WTC11 (cell line): ENCODE data around the gene SAMD13.

Experiments
- GRHL2 ChIP-seq: fragments of 250-450 bp; sonication (Bioruptor Pico); IDR thresholded peaks from 2 replicates; pipeline ENCODE4 v1.8.0; 2022; ENCODE audit warnings: mild to moderate bottlenecking, moderate library complexity; ENCODE audit not compliant: insufficient replicate concordance, severe bottlenecking
- PREB ChIP-seq: sonication (generic); formaldehyde crosslinking; IDR thresholded peaks from 2 replicates; pipeline ENCODE4 v1.8.1; 2022; ENCODE audit warnings: mild to moderate bottlenecking, missing genetic modification reagents, moderate library complexity, borderline replicate concordance
- SMAD3 ChIP-seq: sonication (generic); formaldehyde crosslinking; IDR thresholded peaks from 2 replicates; pipeline ENCODE4 v1.8.0; 2022; ENCODE audit warnings: missing genetic modification reagents, mild to moderate bottlenecking, borderline replicate concordance
- SP1 ChIP-seq: sonication (generic); formaldehyde crosslinking; conservative IDR thresholded peaks from 2 replicates; pipeline ENCODE4 v1.8.1; 2022; ENCODE audit warnings: missing genetic modification reagents
- USF2 ChIP-seq: sonication (generic); formaldehyde crosslinking; IDR thresholded peaks from 2 replicates; pipeline ENCODE4 v1.8.1; 2023; ENCODE audit warnings: mild to moderate bottlenecking, missing genetic modification reagents, moderate library complexity
- ZNF317 ChIP-seq: sonication (generic); formaldehyde crosslinking; IDR thresholded peaks from 2 replicates; pipeline ENCODE4 v1.8.1; 2023; ENCODE audit warnings: low read depth, mild to moderate bottlenecking, moderate library complexity, missing genetic modification reagents, borderline replicate concordance
- TF ChIP-seq, protein P1 (sequence below): sonication (generic); formaldehyde crosslinking; IDR thresholded peaks from 2 replicates; pipeline ENCODE4 v1.8.1; 2022; ENCODE audit warnings: low read depth, mild to moderate bottlenecking, moderate library complexity, missing genetic modification reagents, borderline replicate concordance
- TF ChIP-seq, protein P2 (sequence below): sonication (generic); formaldehyde crosslinking; IDR thresholded peaks from 2 replicates; pipeline ENCODE4 v1.8.1; 2022; ENCODE audit warnings: missing genetic modification reagents, borderline replicate concordance
- TF ChIP-seq, protein P3 (sequence below): fragments of 200-600 bp; IDR thresholded peaks from 2 replicates; pipeline ENCODE4 v1.8.0; 2022; ENCODE audit warnings: antibody characterized with exemption
- TF ChIP-seq, protein P4 (sequence below): sonication (generic); formaldehyde crosslinking; IDR thresholded peaks from 2 replicates; pipeline ENCODE4 v1.8.0; 2023; ENCODE audit warnings: missing genetic modification reagents

DNA sequence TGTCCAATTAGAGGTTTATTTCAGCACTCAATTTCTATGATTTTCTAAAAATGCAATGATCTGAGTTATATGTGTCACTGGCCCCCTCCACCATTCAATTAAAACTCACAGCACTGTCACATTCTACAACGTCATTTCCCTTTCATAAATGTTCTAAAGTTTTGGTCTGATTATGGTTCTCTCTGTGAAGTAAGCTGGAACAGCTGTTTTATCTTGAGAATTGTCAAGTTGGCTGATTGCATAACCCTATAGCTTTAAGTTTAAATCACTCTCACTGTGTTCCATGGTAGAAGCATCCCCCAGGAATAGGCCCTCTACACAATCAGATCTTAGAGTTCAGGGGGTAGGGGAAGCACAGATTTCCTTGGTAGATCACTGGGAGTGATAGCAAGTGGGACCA, 55.4 kb downstream of the SAMD13 start:
- TF ChIP-seq, protein P1, sequence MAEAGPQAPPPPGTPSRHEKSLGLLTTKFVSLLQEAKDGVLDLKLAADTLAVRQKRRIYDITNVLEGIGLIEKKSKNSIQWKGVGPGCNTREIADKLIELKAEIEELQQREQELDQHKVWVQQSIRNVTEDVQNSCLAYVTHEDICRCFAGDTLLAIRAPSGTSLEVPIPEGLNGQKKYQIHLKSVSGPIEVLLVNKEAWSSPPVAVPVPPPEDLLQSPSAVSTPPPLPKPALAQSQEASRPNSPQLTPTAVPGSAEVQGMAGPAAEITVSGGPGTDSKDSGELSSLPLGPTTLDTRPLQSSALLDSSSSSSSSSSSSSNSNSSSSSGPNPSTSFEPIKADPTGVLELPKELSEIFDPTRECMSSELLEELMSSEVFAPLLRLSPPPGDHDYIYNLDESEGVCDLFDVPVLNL (CRISPR knock-in tag): no peak
- TF ChIP-seq GRHL2 (CRISPR knock-in tag) (no peak), ZNF317 (no peak), PREB (CRISPR knock-in tag) (no peak), SP1 (no peak), SMAD3 (CRISPR knock-in tag) (no peak), USF2 (CRISPR knock-in tag) (no peak)
- TF ChIP-seq, protein P2, sequence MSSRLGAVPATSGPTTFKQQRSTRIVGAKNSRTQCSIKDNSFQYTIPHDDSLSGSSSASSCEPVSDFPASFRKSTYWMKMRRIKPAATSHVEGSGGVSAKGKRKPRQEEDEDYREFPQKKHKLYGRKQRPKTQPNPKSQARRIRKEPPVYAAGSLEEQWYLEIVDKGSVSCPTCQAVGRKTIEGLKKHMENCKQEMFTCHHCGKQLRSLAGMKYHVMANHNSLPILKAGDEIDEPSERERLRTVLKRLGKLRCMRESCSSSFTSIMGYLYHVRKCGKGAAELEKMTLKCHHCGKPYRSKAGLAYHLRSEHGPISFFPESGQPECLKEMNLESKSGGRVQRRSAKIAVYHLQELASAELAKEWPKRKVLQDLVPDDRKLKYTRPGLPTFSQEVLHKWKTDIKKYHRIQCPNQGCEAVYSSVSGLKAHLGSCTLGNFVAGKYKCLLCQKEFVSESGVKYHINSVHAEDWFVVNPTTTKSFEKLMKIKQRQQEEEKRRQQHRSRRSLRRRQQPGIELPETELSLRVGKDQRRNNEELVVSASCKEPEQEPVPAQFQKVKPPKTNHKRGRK: no peak
- TF ChIP-seq, protein P3, sequence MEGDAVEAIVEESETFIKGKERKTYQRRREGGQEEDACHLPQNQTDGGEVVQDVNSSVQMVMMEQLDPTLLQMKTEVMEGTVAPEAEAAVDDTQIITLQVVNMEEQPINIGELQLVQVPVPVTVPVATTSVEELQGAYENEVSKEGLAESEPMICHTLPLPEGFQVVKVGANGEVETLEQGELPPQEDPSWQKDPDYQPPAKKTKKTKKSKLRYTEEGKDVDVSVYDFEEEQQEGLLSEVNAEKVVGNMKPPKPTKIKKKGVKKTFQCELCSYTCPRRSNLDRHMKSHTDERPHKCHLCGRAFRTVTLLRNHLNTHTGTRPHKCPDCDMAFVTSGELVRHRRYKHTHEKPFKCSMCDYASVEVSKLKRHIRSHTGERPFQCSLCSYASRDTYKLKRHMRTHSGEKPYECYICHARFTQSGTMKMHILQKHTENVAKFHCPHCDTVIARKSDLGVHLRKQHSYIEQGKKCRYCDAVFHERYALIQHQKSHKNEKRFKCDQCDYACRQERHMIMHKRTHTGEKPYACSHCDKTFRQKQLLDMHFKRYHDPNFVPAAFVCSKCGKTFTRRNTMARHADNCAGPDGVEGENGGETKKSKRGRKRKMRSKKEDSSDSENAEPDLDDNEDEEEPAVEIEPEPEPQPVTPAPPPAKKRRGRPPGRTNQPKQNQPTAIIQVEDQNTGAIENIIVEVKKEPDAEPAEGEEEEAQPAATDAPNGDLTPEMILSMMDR: no peak
- TF ChIP-seq, protein P4, sequence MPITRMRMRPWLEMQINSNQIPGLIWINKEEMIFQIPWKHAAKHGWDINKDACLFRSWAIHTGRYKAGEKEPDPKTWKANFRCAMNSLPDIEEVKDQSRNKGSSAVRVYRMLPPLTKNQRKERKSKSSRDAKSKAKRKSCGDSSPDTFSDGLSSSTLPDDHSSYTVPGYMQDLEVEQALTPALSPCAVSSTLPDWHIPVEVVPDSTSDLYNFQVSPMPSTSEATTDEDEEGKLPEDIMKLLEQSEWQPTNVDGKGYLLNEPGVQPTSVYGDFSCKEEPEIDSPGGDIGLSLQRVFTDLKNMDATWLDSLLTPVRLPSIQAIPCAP: no peak
